ENCODE measurements around the gene BIRC2. TPM values are rescaled to one million over a fixed set of nuclear protein-coding genes. Genes with fewer than 3 reads are reported as not detected.

Gene BIRC2
- total RNA-seq, 1 experiment from 2014 or later, result 53.5 TPM

DNA sequence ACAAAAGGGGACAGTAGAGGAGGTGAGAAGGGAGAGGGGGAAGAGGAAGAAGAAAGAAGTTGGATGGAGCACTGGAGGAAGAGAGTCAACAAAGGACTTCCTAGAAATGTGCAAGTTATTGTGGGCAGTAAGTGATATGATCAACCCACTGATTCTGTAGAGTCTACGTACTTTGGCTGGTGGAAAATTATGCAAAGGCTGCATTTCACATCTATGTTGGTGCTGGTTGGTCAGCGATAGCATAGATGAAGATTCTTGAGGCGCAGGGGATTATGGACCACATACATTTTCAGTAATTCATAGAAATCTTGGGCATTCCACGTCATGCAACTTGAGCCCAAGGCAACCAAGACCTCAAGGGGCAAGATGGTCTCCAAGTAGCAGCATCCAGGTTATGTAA is 42.3 kb upstream of the BIRC2 start:
- H3K27me3 Mint-ChIP-seq (ENCODE audit: insufficient read depth, unreplicated experiment), result no peaks in the 10 kb centered on the region
- H3K9me3 Mint-ChIP-seq (ENCODE audit: unreplicated experiment), result peaks cover 34% of the 10 kb centered on the region
- H3K4me3 Mint-ChIP-seq (ENCODE audit: unreplicated experiment), result no peak overlapping the region
- intact Hi-C loops (cut with micrococcal nuclease; ENCODE audit: unreplicated experiment), result no loop called here
- BruUV-seq (replicated peaks), result no TSS peak
- no peak overlapping the region for H3K27ac Mint-ChIP-seq (ENCODE audit: unreplicated experiment)
- peaks cover 24% of the 10 kb centered on the region for H3K4me1 ChIP-seq
- ChIA-PET CTCF (no interaction called here), POLR2A (no interaction called here)
- H3K4me1 Mint-ChIP-seq (ENCODE audit: low read depth, unreplicated experiment), result peaks cover 18% of the 10 kb centered on the region
- peaks cover 14% of the 10 kb centered on the region for H3K9me3 ChIP-seq
- no peaks in the 10 kb centered on the region for H3K27me3 ChIP-seq (replicated peaks; ENCODE audit: control insufficient read depth, insufficient read depth, low read length)
- no peaks in the 10 kb centered on the region for H3K36me3 ChIP-seq (ENCODE audit: control insufficient read depth, insufficient read depth, low read length)
- H3K36me3 Mint-ChIP-seq (ENCODE audit: insufficient read depth, unreplicated experiment), result no peaks in the 10 kb centered on the region
- TF ChIP-seq, protein P1, sequence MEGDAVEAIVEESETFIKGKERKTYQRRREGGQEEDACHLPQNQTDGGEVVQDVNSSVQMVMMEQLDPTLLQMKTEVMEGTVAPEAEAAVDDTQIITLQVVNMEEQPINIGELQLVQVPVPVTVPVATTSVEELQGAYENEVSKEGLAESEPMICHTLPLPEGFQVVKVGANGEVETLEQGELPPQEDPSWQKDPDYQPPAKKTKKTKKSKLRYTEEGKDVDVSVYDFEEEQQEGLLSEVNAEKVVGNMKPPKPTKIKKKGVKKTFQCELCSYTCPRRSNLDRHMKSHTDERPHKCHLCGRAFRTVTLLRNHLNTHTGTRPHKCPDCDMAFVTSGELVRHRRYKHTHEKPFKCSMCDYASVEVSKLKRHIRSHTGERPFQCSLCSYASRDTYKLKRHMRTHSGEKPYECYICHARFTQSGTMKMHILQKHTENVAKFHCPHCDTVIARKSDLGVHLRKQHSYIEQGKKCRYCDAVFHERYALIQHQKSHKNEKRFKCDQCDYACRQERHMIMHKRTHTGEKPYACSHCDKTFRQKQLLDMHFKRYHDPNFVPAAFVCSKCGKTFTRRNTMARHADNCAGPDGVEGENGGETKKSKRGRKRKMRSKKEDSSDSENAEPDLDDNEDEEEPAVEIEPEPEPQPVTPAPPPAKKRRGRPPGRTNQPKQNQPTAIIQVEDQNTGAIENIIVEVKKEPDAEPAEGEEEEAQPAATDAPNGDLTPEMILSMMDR (IDR thresholded peaks at IDR 0.05; ENCODE audit: insufficient read depth in 1 of 2, low read depth in 1 of 2, low read length in 1 of 2, severe bottlenecking in 1 of 2, unreplicated experiment in 1 of 2), result no peak
- no peak for DNase-seq
- no peak overlapping the region for H3K4me3 ChIP-seq (ENCODE audit: low read depth, low read length)

DNA sequence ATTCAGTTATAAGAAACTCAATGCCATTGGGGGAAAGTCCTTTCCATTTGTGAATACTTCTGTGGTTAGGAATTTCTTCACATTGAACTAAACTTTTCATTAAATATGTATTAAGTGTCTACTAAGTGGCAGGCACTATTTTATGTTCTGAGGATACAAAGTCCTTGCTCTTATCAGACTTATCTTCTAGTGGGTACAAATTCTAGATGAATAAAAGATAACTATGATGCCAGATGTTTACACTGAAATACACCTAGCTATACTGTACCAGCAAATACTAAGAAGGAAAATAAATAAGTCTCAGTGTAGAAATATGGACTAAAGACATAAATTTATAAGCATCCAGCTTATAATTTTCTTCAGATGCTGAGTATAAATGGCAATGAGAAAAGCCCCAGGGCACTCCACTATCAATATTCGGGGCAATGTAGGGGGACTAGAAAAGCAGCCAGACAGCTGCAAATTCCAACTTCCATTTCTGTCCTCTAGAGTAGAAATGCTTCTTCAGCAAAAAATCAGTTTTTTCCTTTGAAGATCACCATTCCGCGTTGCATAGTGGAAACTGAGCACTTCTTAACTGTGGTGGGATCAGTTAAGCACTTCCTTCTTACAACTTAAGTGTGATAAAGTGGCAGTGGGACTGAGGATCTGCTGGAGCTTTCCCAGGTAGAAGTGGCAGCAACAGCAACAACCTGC is 41.5 kb upstream of the BIRC2 start:
- TF ChIP-seq, protein P1 (IDR thresholded peaks at IDR 0.05; ENCODE audit: insufficient read depth in 1 of 2, low read depth in 1 of 2, low read length in 1 of 2, severe bottlenecking in 1 of 2, unreplicated experiment in 1 of 2), result no peak
- H3K27me3 Mint-ChIP-seq (ENCODE audit: insufficient read depth, unreplicated experiment), result no peaks in the 10 kb centered on the region
- POLR2A ChIA-PET, result no interaction called here
- peaks cover 14% of the 10 kb centered on the region for H3K9me3 ChIP-seq
- H3K4me1 ChIP-seq, result peaks cover 24% of the 10 kb centered on the region
- H3K4me3 ChIP-seq (ENCODE audit: low read depth, low read length), result no peak overlapping the region
- H3K27ac Mint-ChIP-seq (ENCODE audit: unreplicated experiment), result no peak overlapping the region
- peaks cover 18% of the 10 kb centered on the region for H3K4me1 Mint-ChIP-seq (ENCODE audit: low read depth, unreplicated experiment)
- H3K36me3 Mint-ChIP-seq (ENCODE audit: insufficient read depth, unreplicated experiment), result no peaks in the 10 kb centered on the region
- no TSS peak for BruUV-seq (replicated peaks)
- H3K36me3 ChIP-seq (ENCODE audit: control insufficient read depth, insufficient read depth, low read length), result no peaks in the 10 kb centered on the region
- no peak for DNase-seq
- intact Hi-C loops (cut with micrococcal nuclease; ENCODE audit: unreplicated experiment), result loop anchor here (1.0 kb wide), 1 partner anchor 11 kb away; no protein-coding TSS in a partner anchor
- CTCF ChIA-PET, result interaction anchor here (1.0 kb wide), 2 partner anchors 11 to 37 kb away, joined by 3 to 8 read pairs; no protein-coding TSS in a partner anchor
- no peaks in the 10 kb centered on the region for H3K27me3 ChIP-seq (replicated peaks; ENCODE audit: control insufficient read depth, insufficient read depth, low read length)
- peaks cover 27% of the 10 kb centered on the region for H3K9me3 Mint-ChIP-seq (ENCODE audit: unreplicated experiment)
- no peak overlapping the region for H3K4me3 Mint-ChIP-seq (ENCODE audit: unreplicated experiment)

DNA sequence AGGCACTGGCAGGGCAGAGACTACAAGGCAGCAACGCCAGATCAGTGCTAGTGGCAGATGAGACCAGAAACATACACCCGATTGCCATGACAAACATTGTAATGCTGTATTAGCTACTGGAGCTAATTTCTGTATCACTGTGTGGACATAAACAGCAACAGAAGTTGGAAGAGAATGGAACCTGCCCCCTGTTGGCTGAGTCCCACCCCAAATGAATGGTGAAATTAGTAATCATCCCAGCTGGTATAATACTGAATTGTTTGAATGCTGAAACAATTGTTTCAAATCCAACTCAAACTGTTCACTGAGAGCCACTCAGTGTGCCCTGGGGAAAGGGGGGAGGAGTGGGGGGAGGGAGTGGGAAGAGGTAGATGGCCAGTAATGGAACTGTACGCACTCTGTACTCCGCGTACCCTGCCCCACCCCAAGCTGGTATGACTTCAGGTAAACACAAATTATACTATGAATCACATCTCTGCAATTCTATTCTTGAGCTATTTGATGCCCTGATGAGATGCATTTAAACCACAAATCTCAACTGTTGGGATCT is 40.9 kb upstream of the BIRC2 start:
- intact Hi-C loops (cut with micrococcal nuclease; ENCODE audit: unreplicated experiment), result loop anchor here (1.0 kb wide), 1 partner anchor 12 kb away; no protein-coding TSS in a partner anchor
- Mint-ChIP-seq H3K4me1 (ENCODE audit: low read depth, unreplicated experiment) (peaks cover 18% of the 10 kb centered on the region), H3K27ac (ENCODE audit: unreplicated experiment) (no peak overlapping the region), H3K36me3 (ENCODE audit: insufficient read depth, unreplicated experiment) (no peaks in the 10 kb centered on the region), H3K9me3 (ENCODE audit: unreplicated experiment) (peaks cover 27% of the 10 kb centered on the region), H3K27me3 (ENCODE audit: insufficient read depth, unreplicated experiment) (no peaks in the 10 kb centered on the region), H3K4me3 (ENCODE audit: unreplicated experiment) (no peak overlapping the region)
- no TSS peak for BruUV-seq (replicated peaks)
- Histone ChIP-seq H3K27me3 (replicated peaks; ENCODE audit: control insufficient read depth, insufficient read depth, low read length) (no peaks in the 10 kb centered on the region), H3K4me3 (ENCODE audit: low read depth, low read length) (no peak overlapping the region), H3K4me1 (peaks cover 24% of the 10 kb centered on the region), H3K9me3 (peaks cover 8% of the 10 kb centered on the region), H3K36me3 (ENCODE audit: control insufficient read depth, insufficient read depth, low read length) (no peaks in the 10 kb centered on the region)
- DNase-seq, result peak; percentile 43 to 75
- POLR2A ChIA-PET, result no interaction called here
- CTCF ChIA-PET, result interaction anchor here (1.0 kb wide), 2 partner anchors 12 to 36 kb away, joined by 3 to 8 read pairs; no protein-coding TSS in a partner anchor
- TF ChIP-seq, protein P1 (IDR thresholded peaks at IDR 0.05; ENCODE audit: insufficient read depth in 1 of 2, low read depth in 1 of 2, low read length in 1 of 2, severe bottlenecking in 1 of 2, unreplicated experiment in 1 of 2), result peak; percentile 20 to 23

Data from Caco-2 (cell line).